ENCODE results near the gene TMEM190.

TMEM190 gene

DNA sequence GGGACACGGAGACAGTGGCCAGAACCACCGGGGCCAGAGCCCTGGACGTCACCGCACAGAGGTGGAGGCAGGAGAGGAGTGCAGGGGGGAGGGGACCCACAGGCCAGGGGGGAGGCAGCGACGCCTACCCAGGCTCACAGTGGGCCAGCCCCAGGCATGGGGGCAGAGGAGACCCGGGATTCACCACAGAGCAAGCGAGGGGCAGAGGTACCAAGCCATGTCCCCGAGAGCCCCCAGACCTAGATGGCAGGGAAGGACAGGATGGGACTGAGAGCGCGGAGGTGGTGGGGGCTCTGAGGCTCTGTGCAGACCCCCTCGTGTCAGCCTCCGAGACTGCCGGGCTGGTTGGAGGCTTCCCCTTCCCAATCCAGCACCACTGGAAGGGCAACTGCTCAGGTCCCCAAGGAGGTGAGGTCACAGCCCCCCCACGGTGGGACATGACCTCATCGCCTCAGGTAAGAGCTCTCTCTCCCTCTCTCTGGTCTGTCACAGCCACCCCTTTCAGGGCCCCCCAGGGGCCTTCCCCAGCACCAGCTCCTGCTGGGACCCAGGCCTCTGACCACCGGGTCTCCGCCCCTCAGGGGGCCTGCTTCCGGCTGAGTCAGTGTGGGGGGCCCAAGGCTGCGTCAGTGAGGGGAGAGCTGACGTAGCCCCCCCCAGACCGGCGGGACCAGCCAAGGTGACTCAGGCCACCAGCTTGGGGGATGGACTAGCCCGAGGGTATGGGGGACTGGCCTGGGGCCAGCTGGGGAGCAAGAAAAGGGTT, 4.1 kb upstream of the TMEM190 start:
- no peak for DNase-seq

GRCh38 chr19:55373306-55373992, 3.2 kb upstream of the TMEM190 start:
- DNase-seq = no peak

DNA sequence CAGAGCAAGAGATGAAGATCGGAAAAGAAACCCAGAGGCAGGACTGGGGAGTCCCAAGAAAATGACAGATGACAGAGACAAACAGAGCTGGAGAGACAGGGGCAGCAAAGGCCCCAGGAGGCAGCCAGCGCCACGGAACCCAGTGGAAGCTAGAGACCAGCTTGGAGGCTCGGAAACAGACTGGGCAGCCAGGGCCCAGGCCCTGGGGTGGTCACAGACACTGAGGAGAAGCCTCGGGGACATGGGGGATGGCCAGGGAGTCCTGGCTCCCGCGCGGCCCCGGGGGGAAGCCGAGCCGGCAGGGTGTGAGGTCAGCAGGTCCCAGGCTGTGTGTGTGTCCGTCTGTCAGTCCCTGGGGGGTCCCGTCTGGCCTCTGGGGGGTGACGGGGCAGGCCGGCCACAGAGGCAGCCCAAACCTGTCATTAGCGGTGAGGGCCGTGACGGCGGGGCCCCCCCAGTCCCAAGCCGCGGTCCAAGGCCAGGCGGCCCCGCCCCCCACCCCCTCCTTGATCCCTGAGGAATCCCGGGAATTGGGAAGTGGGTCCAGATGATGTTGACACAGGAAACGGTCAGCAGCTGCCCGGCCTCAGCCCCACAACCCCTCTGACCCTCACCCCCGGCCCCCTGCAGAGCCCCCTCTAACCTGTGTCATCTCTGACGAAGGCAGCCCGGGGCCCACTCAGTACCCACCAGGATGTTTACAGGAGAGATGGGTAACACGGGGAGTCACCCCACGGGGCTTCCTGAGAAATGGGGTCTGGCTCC, 2.5 kb upstream of the TMEM190 start:
- no peak for DNase-seq

DNA sequence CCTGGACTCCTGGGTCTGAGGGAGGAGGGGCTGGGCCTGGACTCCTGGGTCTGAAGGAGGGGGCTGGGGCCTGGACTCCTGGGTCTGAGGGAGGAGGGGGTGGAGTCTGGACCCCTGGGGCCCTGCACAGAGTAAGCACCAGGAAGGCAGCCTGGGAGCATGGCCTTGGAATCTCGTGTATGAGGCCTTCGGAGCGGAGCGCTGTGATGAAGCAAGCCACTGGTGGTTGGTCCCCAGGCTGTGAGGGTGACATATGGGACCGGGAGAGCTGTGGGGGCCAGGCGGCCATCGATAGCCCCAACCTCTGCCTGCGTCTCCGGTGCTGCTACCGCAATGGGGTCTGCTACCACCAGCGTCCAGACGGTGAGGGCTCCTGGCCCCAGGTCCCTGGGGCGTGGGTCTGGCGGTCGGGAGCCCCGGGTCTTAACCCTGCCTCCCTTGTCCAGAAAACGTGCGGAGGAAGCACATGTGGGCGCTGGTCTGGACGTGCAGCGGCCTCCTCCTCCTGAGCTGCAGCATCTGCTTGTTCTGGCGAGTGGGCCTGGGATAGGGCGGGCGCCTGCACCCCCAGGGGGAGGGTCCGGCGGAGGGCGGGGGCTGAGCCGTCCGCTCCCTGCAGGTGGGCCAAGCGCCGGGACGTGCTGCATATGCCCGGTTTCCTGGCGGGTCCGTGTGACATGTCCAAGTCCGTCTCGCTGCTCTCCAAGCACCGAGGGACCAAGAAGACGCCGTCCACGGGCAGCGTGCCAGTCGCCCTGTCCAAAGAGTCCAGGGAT, 918 bp downstream of the TMEM190 start:
- no peak for DNase-seq

DNA sequence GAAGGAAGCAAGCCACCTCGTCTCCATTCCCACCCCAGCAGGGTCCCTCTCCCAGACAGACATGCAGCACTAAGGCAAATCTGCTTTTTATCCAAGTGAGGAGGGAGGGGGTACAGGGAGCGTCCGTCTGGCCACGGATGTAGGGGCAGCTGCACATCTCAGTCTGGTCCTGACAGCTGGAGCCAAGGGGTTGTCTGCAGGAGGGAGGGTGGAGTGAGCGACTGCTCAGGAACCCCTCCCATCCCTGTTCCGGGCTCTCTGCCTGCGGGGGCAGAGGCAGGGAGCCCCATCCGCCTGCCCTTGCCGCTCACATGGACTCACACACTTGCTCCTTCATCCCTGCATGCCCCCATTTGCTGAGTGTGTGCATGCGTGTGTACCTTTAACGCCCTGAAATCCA, 2.5 kb downstream of the TMEM190 start:
- DNase-seq = no peak

DNA sequence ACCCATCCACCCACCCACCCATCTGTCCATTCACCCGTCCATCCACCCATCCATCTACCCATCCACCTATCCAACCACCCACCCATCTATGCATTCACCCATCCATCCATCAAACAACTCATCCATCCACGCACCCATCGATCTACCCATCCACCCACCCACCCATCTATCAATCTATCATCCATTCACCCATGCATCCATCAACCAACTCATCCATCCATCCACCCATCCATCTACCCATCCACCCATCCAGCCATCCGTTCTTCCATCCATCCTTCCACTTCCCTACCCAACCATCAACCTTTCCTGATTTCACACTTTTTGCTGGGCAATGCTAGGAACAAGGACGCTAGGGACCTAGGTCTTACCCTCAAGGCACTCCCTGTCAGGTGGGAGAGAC, 5.4 kb downstream of the TMEM190 start:
- no peak for DNase-seq

- DNase-seq = no peak
Observed at GRCh38 chr19:55382522-55383054, 6.0 kb downstream of the TMEM190 start.

GRCh38 chr19:55383279-55384130, 6.9 kb downstream of the TMEM190 start:
- DNase-seq = peak; percentile 31

DNA sequence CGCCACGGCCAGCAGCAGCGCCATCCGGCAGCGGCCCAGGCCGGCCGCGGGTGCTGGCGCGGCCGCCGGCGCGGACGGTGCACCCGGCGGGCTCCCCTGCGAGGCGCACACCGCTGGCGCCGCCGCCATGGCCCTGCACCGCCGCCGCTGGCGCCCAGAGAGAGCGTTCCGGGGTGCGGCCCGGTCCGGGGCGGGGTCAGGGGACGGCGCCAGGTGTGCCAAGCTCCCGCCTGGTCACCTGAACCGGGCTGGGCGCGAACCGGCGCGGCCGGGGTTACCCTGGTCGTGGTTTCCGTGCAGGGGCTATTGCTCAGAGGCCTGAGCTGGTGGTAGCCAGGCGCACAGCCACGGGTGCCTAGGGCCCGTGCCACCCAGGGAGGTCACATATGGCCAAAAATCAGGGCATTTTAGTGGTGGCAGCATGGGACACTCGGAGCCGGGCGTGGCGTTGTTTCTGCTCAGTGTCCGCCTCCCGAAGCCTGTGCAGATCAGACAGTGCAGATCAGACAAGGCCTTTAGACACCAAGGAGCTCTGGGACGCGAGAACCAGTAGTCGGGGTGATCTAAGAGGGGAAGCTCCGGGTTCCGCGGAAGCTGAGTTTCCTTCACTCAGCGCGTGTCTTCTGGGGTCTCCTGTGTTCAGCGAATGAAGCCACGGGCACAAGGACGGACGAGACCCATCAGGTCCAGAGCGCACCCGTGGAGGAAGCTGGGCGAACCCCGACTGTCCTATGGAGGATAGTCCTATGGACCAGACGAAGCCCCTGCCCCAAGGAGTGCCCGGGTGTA, 7.7 kb downstream of the TMEM190 start, which contains the start of gene TMEM238:
TSS of gene TMEM238 (minus strand) at position 162 of the 789 bp plus-strand sequence. CDS start at position 129, 33 bp downstream.
- DNase-seq = no peak

DNA sequence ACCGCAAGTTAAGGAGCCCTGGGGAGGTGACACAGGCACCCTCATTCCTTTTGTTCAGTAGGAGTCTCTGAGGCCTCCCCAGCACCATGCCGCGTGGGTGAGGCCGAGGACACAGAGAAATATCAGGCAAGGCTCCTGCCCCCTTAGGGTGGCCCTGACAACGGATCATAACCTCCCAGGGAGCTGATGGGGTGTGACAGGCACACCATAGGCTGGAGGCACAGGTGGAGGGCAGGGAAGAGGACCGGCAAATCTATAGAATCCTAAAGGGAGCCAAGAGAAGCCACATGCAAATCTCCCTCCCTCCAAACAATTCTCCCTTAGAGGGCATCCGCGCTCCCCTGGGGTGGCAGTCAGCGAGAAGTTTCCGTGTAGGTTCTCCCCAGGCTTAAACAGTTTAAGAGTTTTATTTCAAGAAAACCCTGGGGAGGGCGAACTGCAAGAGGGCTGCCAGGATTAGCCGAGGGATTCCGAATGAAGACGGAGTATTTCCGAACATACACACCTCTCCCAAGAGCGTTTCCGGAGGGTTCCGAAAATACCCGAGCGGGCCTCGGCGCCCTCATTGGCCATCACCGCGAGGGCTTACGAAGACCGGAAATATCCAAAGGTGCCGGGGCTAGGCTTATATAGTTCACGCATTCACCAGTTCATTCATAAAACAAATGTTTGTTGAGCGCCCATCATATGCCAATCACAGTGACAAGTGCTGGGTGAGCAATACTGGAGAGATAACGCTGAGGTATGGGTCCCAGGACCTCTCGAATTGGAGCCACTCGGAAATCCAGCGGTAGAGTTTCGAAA, 8.5 kb downstream of the TMEM190 start:
- DNase-seq = peak; percentile 91

GRCh38 chr19:55385724-55386492, 9.3 kb downstream of the TMEM190 start, which contains the start of gene RPL28:
RPL28 (plus strand) TSS chr19:55385932; CDS start chr19:55386358, 426 bp downstream.
- peak; percentile 96 for DNase-seq

DNA sequence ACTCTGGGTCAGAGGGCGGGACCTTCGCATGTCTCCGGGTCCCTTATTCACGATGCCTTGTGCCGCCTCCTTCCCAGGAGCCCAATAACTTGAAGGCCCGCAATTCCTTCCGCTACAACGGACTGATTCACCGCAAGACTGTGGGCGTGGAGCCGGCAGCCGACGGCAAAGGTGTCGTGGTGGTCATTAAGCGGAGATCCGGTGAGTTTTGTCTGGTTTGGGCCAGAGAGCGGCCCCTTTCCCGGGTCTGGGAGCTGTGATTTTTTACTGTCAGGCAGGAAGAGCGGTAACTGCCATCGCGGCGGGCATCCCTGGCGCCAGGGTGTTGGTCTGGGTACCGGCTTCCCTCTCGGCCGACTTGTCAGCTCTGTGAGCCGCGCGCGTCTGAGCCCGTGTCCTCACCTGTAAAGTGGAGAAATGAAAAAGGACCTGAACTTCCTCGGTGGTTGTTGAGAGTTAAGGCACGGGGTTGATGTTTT, 9.9 kb downstream of the TMEM190 start:
- no peak for DNase-seq

DNA sequence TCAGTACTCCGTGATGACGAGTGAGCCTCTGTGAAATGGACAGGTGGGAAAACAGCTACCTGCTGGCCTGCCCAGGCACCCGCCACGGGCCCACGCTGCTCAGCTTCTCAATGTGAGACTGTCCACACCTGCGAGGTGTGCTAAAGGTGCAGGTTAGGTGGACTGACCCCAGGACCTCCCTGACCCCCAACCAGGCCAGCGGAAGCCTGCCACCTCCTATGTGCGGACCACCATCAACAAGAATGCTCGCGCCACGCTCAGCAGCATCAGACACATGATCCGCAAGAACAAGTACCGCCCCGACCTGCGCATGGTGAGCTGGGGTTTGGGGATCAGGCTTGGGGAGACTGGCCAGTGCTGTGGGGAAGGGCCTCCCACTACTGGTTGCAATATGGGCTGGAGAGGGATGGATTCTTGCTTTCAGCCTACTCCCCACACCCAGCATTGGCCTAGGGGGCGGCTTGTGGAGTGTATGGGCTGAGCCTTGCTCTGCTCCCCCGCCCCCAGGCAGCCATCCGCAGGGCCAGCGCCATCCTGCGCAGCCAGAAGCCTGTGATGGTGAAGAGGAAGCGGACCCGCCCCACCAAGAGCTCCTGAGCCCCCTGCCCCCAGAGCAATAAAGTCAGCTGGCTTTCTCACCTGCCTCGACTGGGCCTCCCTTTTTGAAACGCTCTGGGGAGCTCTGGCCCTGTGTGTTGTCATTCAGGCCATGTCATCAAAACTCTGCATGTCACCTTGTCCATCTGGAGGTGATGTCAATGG, 11.3 kb downstream of the TMEM190 start:
- DNase-seq = no peak

GRCh38 chr19:55389386-55390317, 13.0 kb downstream of the TMEM190 start:
- no peak for DNase-seq

GRCh38 chr19:55390461-55390880, 13.8 kb downstream of the TMEM190 start:
- DNase-seq = no peak

- no peak for DNase-seq
Observed at GRCh38 chr19:55391191-55391670, 14.6 kb downstream of the TMEM190 start.
